Measurements from ENCODE around the gene GAD1.

GAD1 gene

DNA sequence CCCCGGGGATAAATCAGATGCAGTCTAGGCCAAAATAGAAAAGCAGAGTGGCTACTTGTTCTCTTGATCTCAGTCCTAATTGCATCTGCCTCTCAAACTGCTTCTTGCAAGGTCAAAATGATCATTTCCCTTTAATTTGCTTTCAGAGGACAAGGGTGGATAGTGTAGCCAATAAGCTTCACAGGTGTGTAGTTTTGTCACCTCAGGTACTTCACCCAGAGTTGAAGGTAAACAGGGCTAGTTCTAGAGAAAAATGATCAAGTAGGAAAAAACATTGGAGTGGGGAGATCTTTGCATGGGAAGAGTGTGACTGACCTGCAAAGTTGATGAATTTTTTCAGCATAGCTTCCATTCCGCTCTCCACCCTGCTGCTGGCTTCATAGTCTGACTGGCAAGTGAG lies 37.8 kb upstream of the GAD1 start:
- no peak for DNase-seq (ENCODE audit: extremely low spot score)
- TF ChIP-seq, protein P1, sequence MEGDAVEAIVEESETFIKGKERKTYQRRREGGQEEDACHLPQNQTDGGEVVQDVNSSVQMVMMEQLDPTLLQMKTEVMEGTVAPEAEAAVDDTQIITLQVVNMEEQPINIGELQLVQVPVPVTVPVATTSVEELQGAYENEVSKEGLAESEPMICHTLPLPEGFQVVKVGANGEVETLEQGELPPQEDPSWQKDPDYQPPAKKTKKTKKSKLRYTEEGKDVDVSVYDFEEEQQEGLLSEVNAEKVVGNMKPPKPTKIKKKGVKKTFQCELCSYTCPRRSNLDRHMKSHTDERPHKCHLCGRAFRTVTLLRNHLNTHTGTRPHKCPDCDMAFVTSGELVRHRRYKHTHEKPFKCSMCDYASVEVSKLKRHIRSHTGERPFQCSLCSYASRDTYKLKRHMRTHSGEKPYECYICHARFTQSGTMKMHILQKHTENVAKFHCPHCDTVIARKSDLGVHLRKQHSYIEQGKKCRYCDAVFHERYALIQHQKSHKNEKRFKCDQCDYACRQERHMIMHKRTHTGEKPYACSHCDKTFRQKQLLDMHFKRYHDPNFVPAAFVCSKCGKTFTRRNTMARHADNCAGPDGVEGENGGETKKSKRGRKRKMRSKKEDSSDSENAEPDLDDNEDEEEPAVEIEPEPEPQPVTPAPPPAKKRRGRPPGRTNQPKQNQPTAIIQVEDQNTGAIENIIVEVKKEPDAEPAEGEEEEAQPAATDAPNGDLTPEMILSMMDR (IDR thresholded peaks at IDR 0.05; ENCODE audit: control extremely low read depth, extremely low read depth, low read depth, missing control alignments): no peak
- ChIA-PET POLR2A (no interaction called here), CTCF (interaction anchor here (1.1 kb wide), 1 partner anchor 10 kb away, joined by 3 read pairs; no protein-coding TSS in a partner anchor)

DNA sequence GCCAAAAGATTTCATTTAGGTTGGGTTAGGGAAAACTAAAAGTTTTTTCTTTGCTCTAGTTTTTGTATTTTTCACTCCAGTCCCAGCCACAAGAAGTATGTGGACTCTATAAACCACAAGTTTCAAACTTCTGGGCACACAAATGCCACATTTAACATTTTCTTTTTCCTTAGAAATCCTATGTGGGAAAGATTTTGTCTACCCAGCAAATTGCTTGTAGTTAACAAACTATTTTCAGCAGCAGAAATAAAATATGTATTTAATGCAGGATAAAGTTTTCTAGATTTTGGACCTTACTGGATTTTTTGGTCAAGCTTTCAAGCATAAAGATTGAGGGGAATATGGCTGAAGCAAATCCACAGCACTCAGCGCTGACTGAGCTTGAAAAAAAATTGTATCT lies 37.4 kb upstream of the GAD1 start:
- CTCF ChIA-PET: interaction anchor here (1.1 to 1.7 kb wide), 2 partner anchors 9 to 10 kb away, joined by 3 read pairs; partner anchors contain the start of gene ERICH2
- POLR2A ChIA-PET: no interaction called here
- TF ChIP-seq, protein P1 (IDR thresholded peaks at IDR 0.05; ENCODE audit: control extremely low read depth, extremely low read depth, low read depth, missing control alignments): no peak
- DNase-seq (ENCODE audit: extremely low spot score): no peak

DNA sequence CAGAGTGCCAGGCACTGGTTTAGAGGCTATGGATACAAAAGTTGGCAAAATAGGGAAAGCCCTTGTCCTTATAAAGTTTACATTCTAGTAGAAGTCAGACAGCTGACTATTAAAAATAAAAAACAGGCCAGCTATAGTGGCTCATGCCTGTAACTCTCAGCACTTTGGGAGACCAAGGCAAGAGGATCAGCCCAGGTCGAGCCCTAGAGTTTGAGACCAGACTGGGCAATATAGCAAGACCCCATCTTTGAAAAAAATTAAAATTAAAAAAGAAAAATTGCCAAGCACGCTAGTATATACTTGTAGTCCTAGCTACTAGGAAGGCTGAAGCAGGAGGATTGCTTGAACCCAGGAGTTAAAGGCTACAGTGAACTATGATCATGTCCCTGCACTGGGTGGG lies 34.0 kb upstream of the GAD1 start:
- ChIA-PET CTCF (interaction anchor here (2.4 kb wide), 1 partner anchor 11 kb away, joined by 8 read pairs; no protein-coding TSS in a partner anchor), POLR2A (no interaction called here)
- TF ChIP-seq, protein P1 (IDR thresholded peaks at IDR 0.05; ENCODE audit: control extremely low read depth, extremely low read depth, low read depth, missing control alignments): no peak
- DNase-seq (ENCODE audit: extremely low spot score): no peak

DNA sequence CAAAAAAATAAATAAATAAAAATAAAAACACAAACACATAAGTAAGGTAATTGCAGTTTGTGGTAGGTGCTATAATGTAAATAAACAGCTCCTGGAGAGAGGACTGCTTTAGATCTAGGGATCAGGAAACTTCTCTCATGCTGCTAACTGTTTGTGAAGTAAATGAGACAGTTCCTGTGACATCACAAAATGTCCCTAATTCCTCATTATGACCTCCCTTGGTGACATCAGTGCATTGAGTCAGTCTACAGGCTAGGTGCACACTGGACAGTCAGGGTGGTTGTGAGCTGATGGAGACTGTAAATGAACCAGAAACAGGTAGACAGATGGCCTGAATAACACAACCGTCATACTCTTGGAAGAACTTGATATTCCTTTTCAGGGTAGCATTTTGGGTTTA lies 33.1 kb upstream of the GAD1 start:
- no peak for DNase-seq (ENCODE audit: extremely low spot score)
- ChIA-PET POLR2A (no interaction called here), CTCF (interaction anchor here (0.7 to 2.4 kb wide), 4 partner anchors 12 to 30 kb away, joined by 3 to 8 read pairs (median 4); no protein-coding TSS in a partner anchor)
- TF ChIP-seq, protein P1 (IDR thresholded peaks at IDR 0.05; ENCODE audit: control extremely low read depth, extremely low read depth, low read depth, missing control alignments): no peak

DNA sequence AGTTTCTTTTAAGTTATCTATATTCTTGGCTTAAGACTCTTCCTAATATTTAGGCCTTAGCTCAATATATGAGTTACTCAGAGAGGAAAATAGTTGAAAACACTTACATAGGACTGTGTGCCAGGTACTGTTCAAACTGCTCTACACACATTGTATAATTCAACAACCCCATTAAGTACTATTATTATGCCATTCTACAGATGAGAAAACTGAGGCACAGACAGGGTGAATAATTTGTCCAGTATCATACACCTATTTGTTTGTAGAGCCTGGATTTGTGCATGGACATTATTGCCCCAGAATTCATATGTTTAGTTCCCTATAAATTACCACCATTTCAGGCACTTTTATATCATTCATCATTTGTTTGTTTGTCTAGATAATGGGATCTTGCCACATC lies 17.7 kb upstream of the GAD1 start:
- ChIA-PET POLR2A (no interaction called here), CTCF (interaction anchor here (0.8 kb wide), 1 partner anchor 390 kb away, joined by 3 read pairs; no protein-coding TSS in a partner anchor)
- no peak for DNase-seq (ENCODE audit: extremely low spot score)
- TF ChIP-seq, protein P1 (IDR thresholded peaks at IDR 0.05; ENCODE audit: control extremely low read depth, extremely low read depth, low read depth, missing control alignments): no peak

DNA sequence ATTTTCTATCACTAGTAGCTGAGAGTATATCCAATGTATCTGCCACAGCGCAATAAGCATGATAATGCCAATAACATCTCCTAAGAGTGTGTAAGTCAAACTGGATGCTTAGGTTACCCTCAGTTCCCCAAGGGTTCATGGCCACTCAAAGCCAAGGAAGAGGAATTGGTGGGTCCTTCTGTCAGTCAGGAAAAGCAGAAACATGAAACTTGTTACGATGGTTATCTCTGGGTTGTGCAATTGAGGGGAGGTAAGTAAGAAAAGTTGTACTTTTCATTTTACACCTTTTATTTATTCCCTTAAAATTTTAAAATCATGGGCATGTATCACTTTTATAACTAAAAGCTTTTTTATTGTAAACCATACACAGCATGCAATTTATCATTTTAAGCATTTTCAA lies 10.1 kb upstream of the GAD1 start:
- ChIA-PET POLR2A (no interaction called here), CTCF (interaction anchor here (1.5 to 2.7 kb wide), 2 partner anchors 9 to 565 kb away, joined by 3 to 6 read pairs; no protein-coding TSS in a partner anchor)
- TF ChIP-seq, protein P1 (IDR thresholded peaks at IDR 0.05; ENCODE audit: control extremely low read depth, extremely low read depth, low read depth, missing control alignments): no peak
- DNase-seq (ENCODE audit: extremely low spot score): no peak

Measured in GM10248 (cell line).